GM23338 (cell line): Measurements from ENCODE around the gene RAPGEF4. TPM values are rescaled to one million over a fixed set of nuclear protein-coding genes. Genes with fewer than 3 reads are reported as not detected.

Experiments used
- ATAC-seq: fragments of 200-7000 bp; cut with Tn5 transposase; 3 replicates; pipeline ENCODE4 v1.9.1; 2020
- DNase-seq: peaks from one replicate; pipeline ENCODE4 v3.0.0-alpha.2; 2015; ENCODE audit warnings: low spot score
- H2AFZ ChIP-seq: fragments of 200-600 bp; sonication (generic); 2 replicates; pipeline ENCODE4 v1.8.0; 2016; ENCODE audit warnings: antibody characterized with exemption, mild to moderate bottlenecking, moderate library complexity
- H3F3A ChIP-seq: fragments of 200-600 bp; sonication (generic); replicated peaks from 2 replicates; pipeline ENCODE4 v1.8.0; 2017; ENCODE audit warnings: antibody characterized with exemption, mixed run types, low read depth
- H3K27ac ChIP-seq: fragments of 200-600 bp; sonication (generic); 2 replicates; pipeline ENCODE4 v1.6.1; 2016; ENCODE audit warnings: low read depth
- H3K27me3 ChIP-seq: fragments of 200-600 bp; sonication (generic); 2 replicates; pipeline ENCODE4 v1.8.0; 2016; ENCODE audit warnings: mild to moderate bottlenecking, mixed run types, moderate library complexity; ENCODE audit not compliant: insufficient read depth
- H3K36me3 ChIP-seq: fragments of 200-600 bp; sonication (generic); 2 replicates; pipeline ENCODE4 v1.8.0; 2016; ENCODE audit warnings: mild to moderate bottlenecking; ENCODE audit not compliant: insufficient read depth
- H3K4me1 ChIP-seq: fragments of 200-600 bp; sonication (generic); 2 replicates; pipeline ENCODE4 v1.8.0; 2016; ENCODE audit warnings: mild to moderate bottlenecking, moderate library complexity; ENCODE audit not compliant: insufficient read depth
- H3K4me2 ChIP-seq: fragments of 200-600 bp; sonication (generic); 2 replicates; pipeline ENCODE4 v1.7.1; 2017; ENCODE audit warnings: mixed run types
- H3K4me3 ChIP-seq: fragments of 200-600 bp; sonication (generic); 2 replicates; pipeline ENCODE4 v1.6.1; 2016; ENCODE audit warnings: mixed run types
- H3K79me2 ChIP-seq: fragments of 200-600 bp; sonication (generic); replicated peaks from 2 replicates; pipeline ENCODE4 v1.8.0; 2017; ENCODE audit warnings: mild to moderate bottlenecking; ENCODE audit not compliant: insufficient read depth
- H3K9me2 ChIP-seq: fragments of 200-600 bp; sonication (generic); 2 replicates; pipeline ENCODE4 v1.8.0; 2017; ENCODE audit not compliant: insufficient read depth
- H4K20me1 ChIP-seq: fragments of 200-600 bp; sonication (generic); replicated peaks from 2 replicates; pipeline ENCODE4 v1.8.0; 2017; ENCODE audit warnings: mild to moderate bottlenecking; ENCODE audit not compliant: insufficient read depth
- H3K27ac Mint-ChIP-seq: 2 replicates; pipeline ENCODE4 v1.8.0; 2020; ENCODE audit warnings: inconsistent platforms, mild to moderate bottlenecking, moderate library complexity, mixed read lengths
- H3K27me3 Mint-ChIP-seq: 3 replicates; pipeline ENCODE4 v1.8.0; 2022; ENCODE audit warnings: low read depth, mild to moderate bottlenecking, moderate library complexity, mixed read lengths, inconsistent platforms; ENCODE audit not compliant: insufficient read depth, poor library complexity
- H3K36me3 Mint-ChIP-seq: 3 replicates; pipeline ENCODE4 v1.8.0; 2021; ENCODE audit warnings: low read depth, mild to moderate bottlenecking, inconsistent platforms, moderate library complexity, mixed read lengths
- H3K4me1 Mint-ChIP-seq: 3 replicates; pipeline ENCODE4 v1.8.0; 2020; ENCODE audit warnings: mild to moderate bottlenecking, inconsistent platforms, mixed read lengths
- H3K4me3 Mint-ChIP-seq: 3 replicates; pipeline ENCODE4 v1.8.0; 2021; ENCODE audit warnings: moderate library complexity, mild to moderate bottlenecking, inconsistent platforms, mixed read lengths
- H3K9me3 Mint-ChIP-seq: 3 replicates; pipeline ENCODE4 v1.8.0; 2020; ENCODE audit warnings: moderate library complexity, mild to moderate bottlenecking, inconsistent platforms, mixed read lengths
- CREB1 ChIP-seq: fragments of 250-450 bp; sonication (Bioruptor Pico); IDR thresholded peaks from 2 replicates; pipeline ENCODE4 v1.5.0; 2020; ENCODE audit warnings: low read depth, mild to moderate bottlenecking, moderate library complexity
- CTCF ChIP-seq, 2 experiments: fragments of 200-600 bp in 1 of 2; sonication (generic) in 1 of 2; conservative IDR thresholded peaks; 2 replicates each; pipeline versions ENCODE4 v1.5.1 to v1.6.1; 2016 to 2017; ENCODE audit warnings: antibody characterized with exemption in 2 of 2, low read depth in 2 of 2, mild to moderate bottlenecking in 2 of 2, moderate library complexity in 1 of 2
- ETS1 ChIP-seq: IDR thresholded peaks from 2 replicates; pipeline ENCODE4 v1.6.1; 2016; ENCODE audit warnings: antibody characterized with exemption
- EZH2 ChIP-seq: fragments of 200-600 bp; sonication (generic); IDR thresholded peaks from one replicate; pipeline ENCODE4 v1.8.0; 2017; ENCODE audit warnings: antibody characterized with exemption, mild to moderate bottlenecking, low read depth; ENCODE audit not compliant: unreplicated experiment
- EZH2phosphoT487 ChIP-seq: fragments of 200-600 bp; sonication (generic); IDR thresholded peaks from one replicate; pipeline ENCODE4 v1.8.1; 2018; ENCODE audit warnings: antibody characterized with exemption; ENCODE audit not compliant: unreplicated experiment
- JUNB ChIP-seq: IDR thresholded peaks from one replicate; pipeline ENCODE4 v1.6.1; 2016; ENCODE audit warnings: antibody characterized with exemption; ENCODE audit not compliant: unreplicated experiment
- NANOG ChIP-seq: IDR thresholded peaks from 2 replicates; pipeline ENCODE4 v1.6.1; 2016; ENCODE audit warnings: antibody characterized with exemption, borderline replicate concordance
- POLR2AphosphoS5 ChIP-seq: IDR thresholded peaks from 2 replicates; pipeline ENCODE4 v1.6.1; 2016; ENCODE audit warnings: antibody characterized with exemption, low read depth
- REST ChIP-seq: IDR thresholded peaks from one replicate; pipeline ENCODE4 v1.6.1; 2018; ENCODE audit warnings: antibody characterized with exemption; ENCODE audit not compliant: unreplicated experiment
- STAT1 ChIP-seq: IDR thresholded peaks from one replicate; pipeline ENCODE4 v1.6.1; 2016; ENCODE audit warnings: antibody characterized with exemption; ENCODE audit not compliant: unreplicated experiment
- ZNF331 ChIP-seq: fragments of 250-450 bp; sonication (Bioruptor Pico); IDR thresholded peaks from 2 replicates; pipeline ENCODE4 v1.5.0; 2020; ENCODE audit warnings: low read depth, mild to moderate bottlenecking, moderate library complexity
- polyA plus RNA-seq: library from polyadenylated mRNA; unstranded; fragments of >200 nt; fragmentation: Nextera tagmentation; extraction: Ambion mirVana; gene quantifications from 2 replicates; pipeline ENCODE4 v1.2.1, GENCODE V29; 2016
- total RNA-seq: library from RNA; depleted of rRNA; stranded (reverse); fragments of >200 nt; shearing (Covaris generic); gene quantifications from 2 replicates; pipeline ENCODE4 v1.2.3, GENCODE V29; 2014

RAPGEF4 gene
- total and polyA plus RNA-seq, 2 experiments from 2014 or later, result 1.7 to 4.7 TPM

GRCh38 chr2:172964511-172965139 is 229.0 kb downstream of the RAPGEF4 start (continued):
- TF ChIP-seq CTCF (conservative IDR thresholded peaks at IDR 0.05; ENCODE audit: low read depth in 2 of 2) (no peak), EZH2 (no peak), CREB1 (CRISPR knock-in tag) (no peak), POLR2AphosphoS5 (no peak), STAT1 (no peak), REST (no peak), JUNB (no peak), ZNF331 (CRISPR knock-in tag) (no peak), EZH2phosphoT487 (no peak)

- Mint-ChIP-seq H3K27ac (no peak overlapping the region), H3K27me3 (peaks cover 3% of the 10 kb centered on the region), H3K9me3 (no peaks in the 10 kb centered on the region), H3K36me3 (no peaks in the 10 kb centered on the region), H3K4me1 (peaks cover 11% of the 10 kb centered on the region), H3K4me3 (no peak overlapping the region)
- Histone ChIP-seq H3K4me1 (peaks cover 2% of the 10 kb centered on the region; the same call in 1 of the 2 replicates), H3K4me3 (no peak overlapping the region), H3F3A (no peaks in the 10 kb centered on the region), H2AFZ (no peak overlapping the region; the same call in 1 of the 2 replicates), H3K27me3 (no peaks in the 10 kb centered on the region), H4K20me1 (no peaks in the 10 kb centered on the region), H3K79me2 (no peaks in the 10 kb centered on the region), H3K9me2 (peaks cover 9% of the 10 kb centered on the region; the same call in 1 of the 2 replicates), H3K36me3 (no peaks in the 10 kb centered on the region), H3K27ac (no peak overlapping the region), H3K4me2 (no peak overlapping the region)
- ATAC-seq, result no peak
- DNase-seq, result no peak
- TF ChIP-seq NANOG, result no peak
- TF ChIP-seq POLR2AphosphoS5, result no peak
- no peak for TF ChIP-seq ZNF331 (CRISPR knock-in tag)
- no peak for TF ChIP-seq ETS1
- no peak for TF ChIP-seq JUNB
- no peak for TF ChIP-seq STAT1
- no peak for TF ChIP-seq REST
These were observed 230.0 kb downstream of the RAPGEF4 start for GRCh38 chr2:172965433-172966212.
